Measurements from ENCODE around the gene ARFGEF2. TPM values are rescaled to one million over a fixed set of nuclear protein-coding genes. Genes with fewer than 3 reads are reported as not detected.
"Not testable (repeated sequence)": the region's sequence is repeated elsewhere in the genome, so short reads cannot be mapped to it uniquely, and the experiment has no call there.

The ARFGEF2 gene
- total and polyA plus RNA-seq, 4 donors, result 7.4 to 35.1 (median 20.1) TPM

DNA sequence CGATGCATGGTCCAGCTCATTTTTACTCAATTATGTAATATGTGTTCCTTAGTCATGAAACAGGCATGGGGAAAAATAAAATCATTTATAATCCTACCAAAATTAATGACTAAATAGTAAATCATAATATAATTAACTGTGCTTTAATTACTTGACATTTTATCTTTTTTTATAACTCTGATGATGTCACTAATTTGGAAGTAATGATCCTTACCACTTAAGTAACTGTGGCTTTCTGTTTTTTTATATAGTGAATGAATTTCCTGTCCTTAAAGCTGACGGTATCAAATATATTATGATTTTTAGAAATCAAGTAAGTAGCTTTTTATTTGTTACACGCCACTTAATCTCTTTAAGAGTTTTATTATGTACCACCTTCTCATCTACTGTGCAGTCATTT is 156.8 kb downstream of the ARFGEF2 start:
- no peaks in the 10 kb centered on the region for H3K9me3 ChIP-seq (ENCODE audit: control insufficient read depth in 4 of 4, insufficient read depth in 3 of 4, low read length in 3 of 4)
- no peak overlapping the region for H3K4me3 ChIP-seq
- 92 to 95% methylated on average over 3 of the region's 3 CpGs for WGBS, 2 donors
- H3K4me1 ChIP-seq (ENCODE audit: control insufficient read depth in 5 of 5, insufficient read depth in 5 of 5, low read length in 5 of 5), result no peaks in the 10 kb centered on the region
- TF ChIP-seq, protein P1, sequence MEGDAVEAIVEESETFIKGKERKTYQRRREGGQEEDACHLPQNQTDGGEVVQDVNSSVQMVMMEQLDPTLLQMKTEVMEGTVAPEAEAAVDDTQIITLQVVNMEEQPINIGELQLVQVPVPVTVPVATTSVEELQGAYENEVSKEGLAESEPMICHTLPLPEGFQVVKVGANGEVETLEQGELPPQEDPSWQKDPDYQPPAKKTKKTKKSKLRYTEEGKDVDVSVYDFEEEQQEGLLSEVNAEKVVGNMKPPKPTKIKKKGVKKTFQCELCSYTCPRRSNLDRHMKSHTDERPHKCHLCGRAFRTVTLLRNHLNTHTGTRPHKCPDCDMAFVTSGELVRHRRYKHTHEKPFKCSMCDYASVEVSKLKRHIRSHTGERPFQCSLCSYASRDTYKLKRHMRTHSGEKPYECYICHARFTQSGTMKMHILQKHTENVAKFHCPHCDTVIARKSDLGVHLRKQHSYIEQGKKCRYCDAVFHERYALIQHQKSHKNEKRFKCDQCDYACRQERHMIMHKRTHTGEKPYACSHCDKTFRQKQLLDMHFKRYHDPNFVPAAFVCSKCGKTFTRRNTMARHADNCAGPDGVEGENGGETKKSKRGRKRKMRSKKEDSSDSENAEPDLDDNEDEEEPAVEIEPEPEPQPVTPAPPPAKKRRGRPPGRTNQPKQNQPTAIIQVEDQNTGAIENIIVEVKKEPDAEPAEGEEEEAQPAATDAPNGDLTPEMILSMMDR (IDR thresholded peaks at IDR 0.05; ENCODE audit: control extremely low read depth, extremely low read depth), result no peak
- H3K9ac ChIP-seq (ENCODE audit: insufficient read depth in 1 of 2, low read length in 2 of 2), result no peak overlapping the region
- H3K27ac ChIP-seq (ENCODE audit: low read depth in 1 of 2, low read length in 1 of 2), result no peak overlapping the region
- H3K36me3 ChIP-seq (ENCODE audit: control insufficient read depth in 4 of 4, insufficient read depth in 4 of 4, low read length in 4 of 4), result peaks cover 29 to 37% (median 34%) of the 10 kb centered on the region in 4 donors
- no peaks in the 10 kb centered on the region for H3K27me3 ChIP-seq (ENCODE audit: control insufficient read depth in 3 of 3, insufficient read depth in 3 of 3, low read length in 2 of 3)
- DNase-seq, result no peak
- ATAC-seq (ENCODE audit: insufficient read depth, low FRiP score), result no peak

DNA sequence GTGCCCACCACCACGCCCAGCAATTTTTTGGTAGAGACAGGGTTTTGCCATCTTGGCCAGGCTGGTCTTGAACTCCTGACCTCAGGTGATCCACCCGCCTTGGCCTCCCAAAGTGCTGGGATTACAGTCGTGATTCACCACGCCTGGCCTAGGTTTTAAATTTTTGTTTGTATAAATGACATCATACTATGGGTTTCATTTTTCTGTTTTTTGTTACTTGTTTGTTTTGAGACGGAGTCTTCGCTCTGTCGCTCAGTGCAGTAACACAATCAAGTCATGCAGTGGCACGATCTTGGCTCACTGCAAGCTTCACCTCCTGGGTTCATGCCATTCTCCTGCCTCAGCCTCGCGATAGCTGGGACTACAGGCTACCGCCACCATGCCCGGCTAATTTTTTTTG is 160.8 kb downstream of the ARFGEF2 start:
- not testable (repeated sequence) for H3K9me3 ChIP-seq (ENCODE audit: control insufficient read depth in 4 of 4, insufficient read depth in 3 of 4, low read length in 3 of 4); DNase-seq; H3K27ac ChIP-seq (ENCODE audit: low read depth in 1 of 2, low read length in 1 of 2); H3K9ac ChIP-seq (ENCODE audit: insufficient read depth in 1 of 2, low read length in 2 of 2); H3K4me1 ChIP-seq (ENCODE audit: control insufficient read depth in 5 of 5, insufficient read depth in 5 of 5, low read length in 5 of 5); H3K27me3 ChIP-seq (ENCODE audit: control insufficient read depth in 3 of 3, insufficient read depth in 3 of 3, low read length in 2 of 3); H3K4me3 ChIP-seq; ATAC-seq (ENCODE audit: insufficient read depth, low FRiP score)
- 98 to 99% methylated on average over 12 of the region's 12 CpGs for WGBS, 2 donors
- H3K36me3 ChIP-seq (ENCODE audit: control insufficient read depth in 4 of 4, insufficient read depth in 4 of 4, low read length in 4 of 4), result peaks cover 32 to 48% (median 40%) of the 10 kb centered on the region in 4 donors

Small RNAs within 50 kb of the gene (small RNA-seq; reads per million reads assigned to genes)
- gene SNAP23P1 (ENCODE audit: low replicate concordance), result not detected

Other genes starting within 250 kb of the ARFGEF2 start
- gene PREX1, start 93.7 kb upstream of the ARFGEF2 start, total RNA-seq, result 10 to 100 TPM; 56.3 to 82.2 TPM
- 100 to 1,000 TPM in 1 of 2 donors, 10 to 100 TPM in 1; 29.5 to 121 TPM for gene PREX1, start 93.7 kb upstream of the ARFGEF2 start, polyA plus RNA-seq
- 10 to 100 TPM; 34.6 to 47.0 TPM for gene CSE1L, start 124.6 kb downstream of the ARFGEF2 start, total RNA-seq
- gene CSE1L, start 124.6 kb downstream of the ARFGEF2 start, polyA plus RNA-seq, result 10 to 100 TPM; 23.9 to 26.4 TPM

All from lung (tissue), 13 donors.